GM12864 (cell line): ENCODE results near the gene HDAC7.
A peak's percentile ranks its signal among the peaks of the same experiment; 100 is the strongest.

ENCODE experiments used
- DNase-seq: peaks from one replicate; pipeline ENCODE4 v3.0.0-alpha.2; 2011; ENCODE audit warnings: low read depth
- H3K4me3 ChIP-seq: 2 replicates; pipeline ENCODE4 v1.5.1; 2011; ENCODE audit warnings: mild to moderate bottlenecking, low read depth, low read length, control low read depth
- CTCF ChIP-seq: IDR thresholded peaks from 2 replicates; pipeline ENCODE4 v1.5.1; 2011; ENCODE audit warnings: low read depth, mild to moderate bottlenecking, moderate library complexity, low read length, control low read depth, inconsistent platforms; ENCODE audit errors: missing control alignments

The HDAC7 gene

GRCh38 chr12:47768323-47768811, 51.3 kb downstream of the HDAC7 start:
- TF ChIP-seq CTCF, result no peak
- DNase-seq, result no peak
- H3K4me3 ChIP-seq, result no peak overlapping the region

GRCh38 chr12:47767216-47767724, 52.4 kb downstream of the HDAC7 start:
- H3K4me3 ChIP-seq, result no peak overlapping the region

GRCh38 chr12:47766502-47767215, 53.0 kb downstream of the HDAC7 start:
- no peak for DNase-seq
- TF ChIP-seq CTCF, result no peak

More at GRCh38 chr12:47767216-47767724, 52.4 kb downstream of the HDAC7 start:
- peak; percentile 62 for TF ChIP-seq CTCF
- DNase-seq, result peak; percentile 55

GRCh38 chr12:47763481-47764346, 56.0 kb downstream of the HDAC7 start:
- TF ChIP-seq CTCF, result no peak
- no peak overlapping the region for H3K4me3 ChIP-seq
- DNase-seq, result no peak

More at GRCh38 chr12:47766502-47767215, 53.0 kb downstream of the HDAC7 start:
- H3K4me3 ChIP-seq, result no peak overlapping the region

- H3K4me3 ChIP-seq, result no peak overlapping the region
- no peak for TF ChIP-seq CTCF
- DNase-seq, result no peak
Measured at GRCh38 chr12:47762850-47763465, 56.7 kb downstream of the HDAC7 start.

GRCh38 chr12:47758834-47759690, 60.6 kb downstream of the HDAC7 start, which contains the start of gene RAPGEF3:
Gene RAPGEF3 (minus strand): TSS chr12:47758880. CDS start chr12:47758556, 324 bp downstream.
- H3K4me3 ChIP-seq, result peak within 1 kb of the TSS; percentile 57
- DNase-seq, result no peak
- TF ChIP-seq CTCF, result peak; percentile 64
